CD4-positive, alpha-beta T cell treated with Interleukin-1 beta for 1 hour (primary cell): ENCODE results near the gene HPCA.

Experiments
- DNase-seq, 2 donors: peaks; one replicate each; pipeline ENCODE4 v3.0.0-alpha.2; 2020 to 2022

The HPCA gene

DNA sequence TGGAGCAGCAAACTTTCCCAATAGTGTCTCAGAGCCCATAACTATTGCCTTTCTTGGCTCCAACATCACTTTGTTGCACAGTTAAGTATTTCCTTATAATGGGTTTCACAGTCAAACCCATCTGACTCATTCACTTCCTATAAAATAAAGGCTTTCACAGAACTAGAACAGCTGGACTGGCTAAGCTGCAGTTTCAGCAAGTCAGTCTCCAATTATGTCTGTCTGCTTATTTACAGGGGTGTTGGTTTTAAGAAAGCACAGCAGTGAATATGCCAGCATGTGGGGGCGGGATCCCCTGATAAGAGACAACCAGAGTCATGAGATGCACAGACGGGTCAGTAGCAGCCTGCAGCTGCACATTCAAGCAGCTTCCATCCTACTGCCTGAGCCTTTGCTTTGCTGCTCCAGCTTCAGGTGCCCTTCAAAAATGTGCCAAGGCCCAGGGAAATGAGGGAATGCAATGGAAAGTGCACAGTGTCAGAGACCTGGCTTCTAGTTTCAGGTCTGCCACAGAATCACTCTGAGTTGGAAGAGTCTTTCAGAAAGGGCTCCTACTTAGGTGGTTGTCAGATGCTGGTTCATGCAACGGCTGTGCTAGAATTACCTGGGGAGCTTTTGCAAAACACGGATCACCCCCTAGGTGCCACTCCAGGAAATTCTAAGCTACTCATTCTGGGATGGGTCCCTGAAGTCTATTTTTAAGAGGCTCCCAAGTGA lies 53.5 kb downstream of the HPCA start:
- DNase-seq = no peak

DNA sequence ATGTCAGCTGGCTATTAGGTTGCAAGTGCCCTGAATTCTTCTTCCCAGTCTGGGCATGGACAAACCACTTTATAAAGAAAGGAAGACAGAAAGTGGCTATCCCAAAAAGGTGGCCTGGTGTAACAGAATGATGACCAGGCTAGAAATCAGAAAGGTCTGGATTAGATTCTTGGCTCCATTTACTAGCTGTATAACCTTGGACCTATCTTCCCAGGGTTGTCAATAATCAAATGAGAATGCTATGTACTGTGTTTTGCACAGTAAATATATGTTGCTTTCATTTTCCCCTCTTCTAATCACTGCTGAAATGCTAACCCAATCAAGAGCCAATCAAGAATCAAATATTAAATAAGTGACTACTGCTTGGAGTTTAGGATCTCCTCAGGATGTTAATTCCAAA lies 57.9 kb downstream of the HPCA start:
- no peak for DNase-seq
